ENCODE data around the gene MAP2K7. TPM values are rescaled to one million over a fixed set of nuclear protein-coding genes. Genes with fewer than 3 reads are reported as not detected.

Gene MAP2K7
- total and polyA plus RNA-seq, 11 donors = 11.6 to 35.5 (median 23.5) TPM

DNA sequence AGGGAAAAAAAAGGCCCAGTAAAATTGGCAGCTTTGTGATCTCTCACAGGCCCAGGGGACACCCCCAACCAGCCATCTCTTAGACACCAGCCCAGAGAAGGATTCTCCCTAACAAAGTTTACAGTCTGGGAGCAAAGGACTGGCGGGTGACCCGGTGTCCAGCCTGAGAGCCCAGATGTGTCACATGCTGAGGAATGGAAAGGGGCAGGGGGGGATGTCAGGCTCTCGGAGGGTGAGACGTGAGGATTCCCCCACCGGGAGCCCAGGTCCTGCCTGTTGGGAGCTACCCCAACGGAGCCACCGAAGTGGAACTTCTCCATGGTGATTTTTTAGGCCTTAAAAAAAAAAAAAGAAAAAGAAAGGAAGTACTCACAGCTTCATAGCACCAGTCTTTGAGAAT is 27.1 kb downstream of the MAP2K7 start:
- H3K4me1 ChIP-seq = peaks cover 0 to 35% (median 19%) of the 10 kb centered on the region in 12 donors
- H3K4me3 ChIP-seq = no peak overlapping the region
- intact Hi-C loops (cut with DNase I) = no loop called here
- no peak for TF ChIP-seq POLR2A (IDR thresholded peaks at IDR 0.05)
- TF ChIP-seq, protein P1, sequence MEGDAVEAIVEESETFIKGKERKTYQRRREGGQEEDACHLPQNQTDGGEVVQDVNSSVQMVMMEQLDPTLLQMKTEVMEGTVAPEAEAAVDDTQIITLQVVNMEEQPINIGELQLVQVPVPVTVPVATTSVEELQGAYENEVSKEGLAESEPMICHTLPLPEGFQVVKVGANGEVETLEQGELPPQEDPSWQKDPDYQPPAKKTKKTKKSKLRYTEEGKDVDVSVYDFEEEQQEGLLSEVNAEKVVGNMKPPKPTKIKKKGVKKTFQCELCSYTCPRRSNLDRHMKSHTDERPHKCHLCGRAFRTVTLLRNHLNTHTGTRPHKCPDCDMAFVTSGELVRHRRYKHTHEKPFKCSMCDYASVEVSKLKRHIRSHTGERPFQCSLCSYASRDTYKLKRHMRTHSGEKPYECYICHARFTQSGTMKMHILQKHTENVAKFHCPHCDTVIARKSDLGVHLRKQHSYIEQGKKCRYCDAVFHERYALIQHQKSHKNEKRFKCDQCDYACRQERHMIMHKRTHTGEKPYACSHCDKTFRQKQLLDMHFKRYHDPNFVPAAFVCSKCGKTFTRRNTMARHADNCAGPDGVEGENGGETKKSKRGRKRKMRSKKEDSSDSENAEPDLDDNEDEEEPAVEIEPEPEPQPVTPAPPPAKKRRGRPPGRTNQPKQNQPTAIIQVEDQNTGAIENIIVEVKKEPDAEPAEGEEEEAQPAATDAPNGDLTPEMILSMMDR (IDR thresholded peaks at IDR 0.05) = no peak
- H3K9me3 ChIP-seq = no peaks in the 10 kb centered on the region
- no peaks in the 10 kb centered on the region for H3K27me3 ChIP-seq
- peaks cover 19 to 67% (median 59%) of the 10 kb centered on the region in 9 donors for H3K36me3 ChIP-seq
- peak overlapping the region in 4 of 12 donors; percentile 24 to 85 (median 58) for H3K27ac ChIP-seq
- ATAC-seq = no peak
- DNase-seq = no peak
- 67 to 81% (median 78%) methylated on average over 7 of the region's 7 CpGs for WGBS, 4 donors

DNA sequence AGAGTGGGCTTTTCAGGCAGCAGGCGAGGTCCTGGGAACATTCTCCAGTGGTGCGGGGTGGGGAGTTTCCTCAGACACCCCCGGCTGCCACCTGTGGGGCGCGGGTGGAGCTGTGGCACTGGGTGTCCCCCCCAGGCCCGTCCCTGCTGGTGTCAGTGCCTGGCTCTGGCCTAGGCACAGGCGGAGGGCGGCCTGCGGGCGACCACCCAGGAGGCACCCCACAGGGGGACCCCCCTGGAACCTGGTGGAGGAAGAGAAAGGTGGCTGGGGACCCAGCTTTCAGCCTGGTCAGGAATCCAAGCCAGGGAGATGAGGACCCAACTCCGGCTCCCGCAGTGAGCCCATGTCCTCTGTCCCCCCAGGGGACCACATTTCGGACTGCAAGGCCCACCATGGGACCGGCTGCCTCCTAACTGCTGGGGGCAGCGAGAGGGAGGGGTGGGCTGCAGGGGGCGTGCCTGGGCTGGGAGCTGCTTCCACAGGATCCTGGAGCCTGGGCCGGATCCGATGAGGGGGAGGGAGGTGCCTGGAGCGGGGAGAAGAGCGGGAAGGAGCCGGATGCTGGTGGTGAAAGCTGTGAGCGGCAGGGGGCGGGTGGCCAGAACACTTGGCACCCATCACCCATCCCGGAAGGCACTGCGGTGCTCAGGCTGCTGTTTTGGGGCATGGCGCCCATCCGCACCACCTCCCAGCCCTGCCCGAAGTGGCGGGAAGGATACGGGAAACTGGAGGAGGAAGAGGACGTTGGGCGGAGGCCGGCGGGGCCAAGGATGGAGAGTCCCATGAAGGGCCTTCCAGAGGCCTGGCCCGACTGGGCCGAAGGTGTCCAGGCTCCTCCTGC is 27.8 kb downstream of the MAP2K7 start:
- H3K4me3 ChIP-seq = no peak overlapping the region
- peaks cover 19 to 74% (median 66%) of the 10 kb centered on the region in 9 donors for H3K36me3 ChIP-seq
- DNase-seq = peak in 1 of 5 donors; percentile 25
- H3K27me3 ChIP-seq = no peaks in the 10 kb centered on the region
- no peaks in the 10 kb centered on the region for H3K9me3 ChIP-seq
- no peak for ATAC-seq
- H3K4me1 ChIP-seq = peaks cover 0 to 33% (median 16%) of the 10 kb centered on the region in 12 donors
- peak overlapping the region in 4 of 12 donors; percentile 24 to 85 (median 46) for H3K27ac ChIP-seq
- intact Hi-C loops (cut with DNase I) = no loop called here
- 84 to 88% (median 86%) methylated on average over 33 to 36 of the region's 36 CpGs for WGBS, 4 donors
- TF ChIP-seq, protein P1 (IDR thresholded peaks at IDR 0.05) = no peak
- TF ChIP-seq POLR2A (IDR thresholded peaks at IDR 0.05) = no peak

DNA sequence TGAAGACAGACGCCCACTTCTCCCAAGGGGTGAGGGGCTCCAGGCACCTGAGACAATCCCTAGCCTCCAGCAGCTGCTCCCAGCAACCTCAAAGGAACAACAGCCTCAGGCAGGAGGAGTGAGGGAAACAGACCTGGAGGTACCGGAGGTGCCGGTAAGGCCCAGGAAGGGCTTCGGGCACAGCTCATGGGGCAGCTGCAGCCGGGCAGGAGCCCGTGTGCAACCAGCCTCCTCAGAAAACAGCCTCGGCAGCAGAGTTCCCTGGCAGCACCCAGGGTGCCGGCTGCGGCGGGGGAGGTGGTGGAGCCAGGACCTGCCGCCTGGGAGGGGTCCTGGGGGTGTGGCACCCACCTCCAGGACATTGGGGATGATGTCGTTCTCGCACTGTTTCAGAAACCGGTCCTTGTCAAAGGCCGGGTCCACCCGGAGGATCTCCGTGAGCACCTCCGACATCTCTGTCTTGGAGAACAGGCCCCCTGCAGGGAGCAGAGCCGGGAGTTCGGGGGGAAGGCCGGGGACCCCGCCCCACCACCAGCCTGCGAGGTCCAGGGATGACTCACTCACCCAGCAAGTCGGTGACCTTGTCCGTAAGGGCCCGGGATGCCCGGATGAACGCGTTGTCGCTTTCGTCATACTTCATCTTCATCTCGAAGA is 28.7 kb downstream of the MAP2K7 start:
- DNase-seq = peak in 1 of 5 donors; percentile 16

More for the DNA sequence above, 28.7 kb downstream of the MAP2K7 start:
- TF ChIP-seq POLR2A (IDR thresholded peaks at IDR 0.05) = no peak
- TF ChIP-seq, protein P1 (IDR thresholded peaks at IDR 0.05) = no peak
- intact Hi-C loops (cut with DNase I) = no loop called here
- Histone ChIP-seq H3K4me1 (peaks cover 0 to 29% (median 13%) of the 10 kb centered on the region in 12 donors), H3K4me3 (no peak overlapping the region), H3K27ac (peak overlapping the region in 1 of 12 donors; percentile 85), H3K9me3 (no peaks in the 10 kb centered on the region), H3K27me3 (no peaks in the 10 kb centered on the region), H3K36me3 (peaks cover 19 to 77% (median 74%) of the 10 kb centered on the region in 9 donors)
- 92 to 95% (median 92%) methylated on average over 16 to 32 of the region's 32 CpGs for WGBS, 4 donors
- ATAC-seq = no peak
